Neuronal stem cell (in vitro differentiated cells): Measurements from ENCODE around the gene SMIM32.

Experiments
- DNase-seq: peaks from one replicate; pipeline ENCODE4 v3.0.0-alpha.2; 2013; ENCODE audit warnings: low spot score
- H2AFZ ChIP-seq: one replicate; pipeline ENCODE4 v1.6.1; 2013; ENCODE audit warnings: mild to moderate bottlenecking, low read length, inconsistent platforms
- H2AK5ac ChIP-seq: 2 replicates; pipeline ENCODE4 v1.6.1; 2013; ENCODE audit warnings: low read depth, mild to moderate bottlenecking, inconsistent platforms, low read length, moderate library complexity, mixed read lengths
- H2BK120ac ChIP-seq: 2 replicates; pipeline ENCODE4 v1.6.1; 2013; ENCODE audit warnings: low read depth, mild to moderate bottlenecking, inconsistent platforms, low read length, moderate library complexity, mixed read lengths
- H2BK12ac ChIP-seq: one replicate; pipeline ENCODE4 v1.6.1; 2013; ENCODE audit warnings: low read length, inconsistent platforms
- H2BK15ac ChIP-seq: 2 replicates; pipeline ENCODE4 v1.6.1; 2013; ENCODE audit warnings: mild to moderate bottlenecking, low read length, inconsistent platforms, mixed read lengths
- H2BK5ac ChIP-seq: one replicate; pipeline ENCODE4 v1.6.1; 2013; ENCODE audit warnings: inconsistent platforms, mild to moderate bottlenecking, low read length, moderate library complexity
- H3K14ac ChIP-seq: one replicate; pipeline ENCODE4 v1.6.1; 2013; ENCODE audit warnings: low read length, inconsistent platforms
- H3K18ac ChIP-seq: 2 replicates; pipeline ENCODE4 v1.6.1; 2013; ENCODE audit warnings: low read length, inconsistent platforms
- H3K23ac ChIP-seq: 2 replicates; pipeline ENCODE4 v1.6.1; 2013; ENCODE audit warnings: low read depth, mild to moderate bottlenecking, mixed read lengths, low read length, inconsistent platforms; ENCODE audit not compliant: poor library complexity
- H3K27ac ChIP-seq: replicated peaks from 3 replicates; pipeline ENCODE4 v1.5.1; 2013; ENCODE audit warnings: low read length, inconsistent platforms
- H3K27me3 ChIP-seq, 3 experiments: 2 replicates each; pipeline ENCODE4 v1.6.1; 2013; ENCODE audit warnings: low read length in 3 of 3, mild to moderate bottlenecking in 2 of 3, inconsistent platforms in 1 of 3, low read depth in 1 of 3, mixed read lengths in 1 of 3, moderate library complexity in 1 of 3; ENCODE audit not compliant: control insufficient read depth in 3 of 3, insufficient read depth in 3 of 3
- H3K36me3 ChIP-seq, 2 donors: replicated peaks in 1 of 2; 2 replicates each; pipeline ENCODE4 v1.6.1; 2013; ENCODE audit warnings: low read length in 2 of 2; ENCODE audit not compliant: control insufficient read depth in 2 of 2, insufficient read depth in 2 of 2
- H3K4ac ChIP-seq: 2 replicates; pipeline ENCODE4 v1.6.1; 2013; ENCODE audit warnings: inconsistent platforms, mild to moderate bottlenecking, low read length, moderate library complexity
- H3K4me1 ChIP-seq, 2 donors: 1 replicate in 1 of 2; 2 replicates in 1 of 2; pipeline ENCODE4 v1.6.1; 2013; ENCODE audit warnings: low read length in 2 of 2, low read depth in 1 of 2; ENCODE audit not compliant: control insufficient read depth in 2 of 2, insufficient read depth in 1 of 2
- H3K4me2 ChIP-seq: one replicate; pipeline ENCODE4 v1.6.1; 2013; ENCODE audit warnings: mild to moderate bottlenecking, low read length, inconsistent platforms; ENCODE audit not compliant: insufficient read depth, poor library complexity, severe bottlenecking
- H3K4me3 ChIP-seq, 2 donors: 2 replicates each; pipeline ENCODE4 v1.5.1; 2013; ENCODE audit warnings: low read length in 2 of 2, mild to moderate bottlenecking in 2 of 2, inconsistent platforms in 1 of 2, moderate library complexity in 1 of 2
- H3K79me1 ChIP-seq: one replicate; pipeline ENCODE4 v1.6.1; 2013; ENCODE audit warnings: low read depth, mild to moderate bottlenecking, inconsistent platforms, low read length, moderate library complexity
- H3K9ac ChIP-seq: one replicate; pipeline ENCODE4 v1.6.1; 2013; ENCODE audit warnings: mild to moderate bottlenecking, low read depth, low read length, inconsistent platforms; ENCODE audit not compliant: poor library complexity
- H3K9me3 ChIP-seq, 2 donors: replicated peaks in 1 of 2; 2 replicates each; pipeline versions ENCODE3 to v1.6.1; 2013; ENCODE audit warnings: low read length in 2 of 2, mild to moderate bottlenecking in 2 of 2, inconsistent platforms in 1 of 2, low read depth in 1 of 2, mixed read lengths in 1 of 2, moderate library complexity in 1 of 2; ENCODE audit not compliant: control insufficient read depth in 2 of 2, insufficient read depth in 1 of 2
- H4K8ac ChIP-seq: one replicate; pipeline ENCODE4 v1.6.1; 2013; ENCODE audit warnings: low read depth, mild to moderate bottlenecking, inconsistent platforms, low read length, moderate library complexity
- H4K91ac ChIP-seq: one replicate; pipeline ENCODE4 v1.6.1; 2013; ENCODE audit warnings: low read length, low read depth, mild to moderate bottlenecking, inconsistent platforms; ENCODE audit not compliant: poor library complexity
- WGBS, 2 donors: extraction: QIAGEN DNeasy Blood & Tissue Kit; methylation state at CpG; one replicate each; pipeline ENCODE4 v1.1.7; 2013; ENCODE audit warnings: missing lambda C conversion rate in 2 of 2, mixed read lengths in 1 of 2; ENCODE audit not compliant: insufficient read length in 2 of 2, insufficient replicate concordance in 1 of 2; ENCODE audit errors: extremely low coverage in 2 of 2; 5-methylcytosine and 5-hydroxymethylcytosine counted together

The SMIM32 gene

DNA sequence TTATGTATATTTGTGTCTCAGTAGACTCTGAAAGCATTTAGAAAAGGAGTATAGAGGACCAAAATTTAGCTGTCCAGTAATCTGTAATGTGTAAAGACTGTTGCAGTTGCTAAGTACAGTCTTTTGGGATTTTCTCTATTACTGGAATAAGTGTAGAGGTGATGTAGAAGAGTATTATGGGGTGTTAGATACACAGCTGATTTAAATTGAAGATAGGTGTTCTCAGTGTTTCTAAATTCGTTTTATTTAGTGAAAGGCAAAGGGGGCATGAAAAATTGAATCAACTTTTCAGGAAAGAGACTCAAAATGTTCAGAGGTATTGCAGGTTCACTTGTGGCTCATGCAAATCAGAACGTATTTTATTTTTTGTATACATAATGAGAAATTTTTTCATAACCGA, 46.8 kb downstream of the SMIM32 start:
- Histone ChIP-seq H3K4me3 (no peak overlapping the region), H3K4me2 (no peak overlapping the region), H3K23ac (no peak overlapping the region), H3K4ac (no peak overlapping the region), H3K27ac (no peak overlapping the region), H3K18ac (no peak overlapping the region), H3K4me1 (peaks cover 4% of the 10 kb centered on the region in 2 donors), H3K27me3 (no peaks in the 10 kb centered on the region), H3K36me3 (peaks cover 0 to 19% of the 10 kb centered on the region in 2 donors), H2BK5ac (no peak overlapping the region), H3K79me1 (peaks cover 2% of the 10 kb centered on the region), H2AK5ac (no peak overlapping the region), H2BK12ac (no peak overlapping the region), H2BK15ac (no peak overlapping the region), H3K14ac (no peak overlapping the region), H4K8ac (no peak overlapping the region), H3K9me3 (no peaks in the 10 kb centered on the region), H2AFZ (no peak overlapping the region), H4K91ac (no peak overlapping the region), H2BK120ac (no peak overlapping the region), H3K9ac (no peak overlapping the region)
- WGBS, 2 donors = no CpG with 5 or more reads among the region's 3 CpGs
- DNase-seq = no peak

DNA sequence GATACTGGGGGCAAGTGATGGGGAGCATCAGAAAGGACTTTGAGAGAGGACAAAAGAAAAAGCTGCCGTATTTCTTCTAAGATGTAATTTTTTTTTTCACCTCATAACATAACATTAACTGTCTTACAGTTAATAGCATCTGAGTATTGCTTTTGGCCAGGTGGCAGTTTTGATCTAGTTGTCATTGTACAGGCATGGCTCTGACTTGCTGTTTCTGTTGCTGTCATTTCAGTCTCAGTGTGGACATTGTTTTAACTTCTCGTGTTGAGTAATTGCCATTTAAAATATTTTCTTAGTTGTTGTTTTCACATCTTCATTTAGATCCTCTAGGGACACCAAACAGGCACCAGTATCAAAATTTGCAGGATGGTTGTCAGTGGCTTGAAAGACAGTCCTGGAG, 47.9 kb downstream of the SMIM32 start:
- Histone ChIP-seq H3K9me3 (no peaks in the 10 kb centered on the region), H2BK15ac (no peak overlapping the region), H3K79me1 (peaks cover 2% of the 10 kb centered on the region), H3K14ac (no peak overlapping the region), H3K4me2 (no peak overlapping the region), H4K91ac (no peak overlapping the region), H3K4ac (no peak overlapping the region), H3K27ac (no peak overlapping the region), H3K4me3 (no peak overlapping the region), H2BK120ac (no peak overlapping the region), H2BK12ac (no peak overlapping the region), H3K18ac (no peak overlapping the region), H2AFZ (no peak overlapping the region), H3K4me1 (peaks cover 4% of the 10 kb centered on the region in 2 donors), H3K27me3 (no peaks in the 10 kb centered on the region), H2AK5ac (no peak overlapping the region), H3K36me3 (peaks cover 0 to 12% of the 10 kb centered on the region in 2 donors), H3K23ac (no peak overlapping the region), H3K9ac (no peak overlapping the region), H2BK5ac (no peak overlapping the region), H4K8ac (no peak overlapping the region)
- no peak for DNase-seq
- no CpG with 5 or more reads among the region's 2 CpGs for WGBS, 2 donors

DNA sequence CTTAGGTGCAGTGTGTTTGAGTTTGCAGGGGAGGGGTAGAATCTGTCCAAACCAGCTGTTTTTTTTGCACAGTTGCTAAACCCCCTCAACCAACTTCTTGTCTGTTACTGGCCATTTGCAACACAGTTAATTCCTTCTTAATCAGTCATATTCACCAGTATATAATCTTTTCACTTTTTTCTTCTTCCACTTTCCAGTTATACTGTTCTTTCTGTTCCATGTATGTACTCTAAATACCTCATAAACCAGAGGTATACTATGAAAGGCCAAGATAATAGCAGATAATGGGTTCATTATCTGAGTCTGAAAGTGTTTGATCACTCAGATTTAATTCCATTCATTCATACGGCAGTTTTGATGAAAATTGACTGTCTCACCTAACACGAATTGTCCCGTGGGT, 49.2 kb downstream of the SMIM32 start:
- no peak overlapping the region for H3K23ac ChIP-seq
- no peak overlapping the region for H2AK5ac ChIP-seq
- H4K91ac ChIP-seq = no peak overlapping the region
- H2BK120ac ChIP-seq = no peak overlapping the region
- no peak overlapping the region for H2BK5ac ChIP-seq
- H2BK15ac ChIP-seq = no peak overlapping the region
- no peak overlapping the region for H3K9ac ChIP-seq
- peaks cover 4% of the 10 kb centered on the region in 2 donors for H3K4me1 ChIP-seq
- H2BK12ac ChIP-seq = no peak overlapping the region
- no peak overlapping the region for H3K18ac ChIP-seq
- H3K27ac ChIP-seq = no peak overlapping the region
- H3K4me2 ChIP-seq = no peak overlapping the region
- H3K14ac ChIP-seq = no peak overlapping the region
- peaks cover 0 to under 1% of the 10 kb centered on the region in 2 donors for H3K9me3 ChIP-seq
- peaks cover 2% of the 10 kb centered on the region for H3K79me1 ChIP-seq
- H3K36me3 ChIP-seq = peaks cover 0 to 6% of the 10 kb centered on the region in 2 donors
- H3K4me3 ChIP-seq = no peak overlapping the region
- H4K8ac ChIP-seq = no peak overlapping the region
- WGBS, 2 donors = no CpG with 5 or more reads among the region's 3 CpGs
- no peak overlapping the region for H2AFZ ChIP-seq
- H3K27me3 ChIP-seq = no peaks in the 10 kb centered on the region
- no peak for DNase-seq
- no peak overlapping the region for H3K4ac ChIP-seq

DNA sequence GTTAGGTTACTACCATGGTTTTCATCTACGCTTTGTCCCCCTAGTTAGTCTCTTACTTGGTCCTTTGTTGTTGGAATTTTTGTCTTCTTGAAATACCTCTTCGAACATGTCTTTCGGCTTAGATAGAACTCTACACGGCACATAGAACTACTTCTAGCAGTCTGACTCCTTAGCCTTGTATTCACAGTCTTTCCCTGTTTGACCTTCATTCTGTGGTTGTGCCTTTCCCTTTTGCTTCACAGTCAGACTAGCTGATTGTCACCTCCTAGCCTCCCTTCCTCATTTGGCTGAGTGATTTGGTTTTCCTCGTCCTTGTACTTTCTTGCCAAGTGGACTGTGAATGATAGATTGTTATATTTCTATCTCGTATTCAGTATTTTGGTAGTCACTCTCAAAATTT, 49.6 kb downstream of the SMIM32 start:
- Histone ChIP-seq H3K18ac (no peak overlapping the region), H2BK120ac (no peak overlapping the region), H3K27ac (no peak overlapping the region), H3K4me1 (peaks cover 4% of the 10 kb centered on the region in 2 donors), H3K9me3 (peaks cover 0 to 5% of the 10 kb centered on the region in 2 donors), H3K4ac (no peak overlapping the region), H2BK15ac (no peak overlapping the region), H2BK5ac (no peak overlapping the region), H2AFZ (no peak overlapping the region), H2AK5ac (no peak overlapping the region), H4K91ac (no peak overlapping the region), H3K23ac (no peak overlapping the region), H3K79me1 (peaks cover 2% of the 10 kb centered on the region), H4K8ac (no peak overlapping the region), H2BK12ac (no peak overlapping the region), H3K14ac (no peak overlapping the region), H3K4me2 (no peak overlapping the region), H3K36me3 (peaks cover 0 to 7% of the 10 kb centered on the region in 2 donors), H3K4me3 (no peak overlapping the region), H3K27me3 (no peaks in the 10 kb centered on the region), H3K9ac (no peak overlapping the region)
- no CpG with 5 or more reads among the region's 6 CpGs for WGBS, 2 donors
- no peak for DNase-seq
